H4 (cell line): ENCODE data around the gene RNF208. TPM values are rescaled to one million over a fixed set of nuclear protein-coding genes. Genes with fewer than 3 reads are reported as not detected.

Experiments
- DNase-seq: peaks from one replicate; pipeline ENCODE4 v3.0.0-alpha.2; 2015; ENCODE audit warnings: low spot score
- total RNA-seq: library from RNA; depleted of rRNA; stranded (reverse); fragments of >200 nt; shearing (Covaris generic); gene quantifications from 2 replicates; pipeline ENCODE4 v1.2.3, GENCODE V29; 2014

RNF208 gene
- total RNA-seq, 1 experiment from 2014 or later = not detected

DNA sequence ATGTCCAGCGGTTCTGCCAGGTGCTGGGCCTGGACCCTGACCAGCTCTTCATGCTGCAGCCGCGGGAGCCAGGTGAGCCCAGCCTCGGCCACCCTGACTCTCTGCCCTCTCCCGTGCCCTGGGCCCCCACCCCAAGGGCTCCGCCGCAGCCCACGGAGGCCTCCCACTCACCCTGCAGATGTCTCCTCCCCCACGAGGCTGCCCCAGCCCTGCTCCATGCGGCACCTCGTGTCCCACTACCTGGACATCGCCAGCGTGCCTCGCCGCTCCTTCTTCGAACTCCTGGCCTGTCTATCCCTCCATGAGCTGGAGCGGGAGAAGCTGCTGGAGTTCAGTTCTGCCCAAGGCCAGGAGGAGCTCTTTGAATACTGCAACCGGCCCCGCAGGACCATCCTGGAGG is 7.4 kb downstream of the RNF208 start:
- no peak for DNase-seq

DNA sequence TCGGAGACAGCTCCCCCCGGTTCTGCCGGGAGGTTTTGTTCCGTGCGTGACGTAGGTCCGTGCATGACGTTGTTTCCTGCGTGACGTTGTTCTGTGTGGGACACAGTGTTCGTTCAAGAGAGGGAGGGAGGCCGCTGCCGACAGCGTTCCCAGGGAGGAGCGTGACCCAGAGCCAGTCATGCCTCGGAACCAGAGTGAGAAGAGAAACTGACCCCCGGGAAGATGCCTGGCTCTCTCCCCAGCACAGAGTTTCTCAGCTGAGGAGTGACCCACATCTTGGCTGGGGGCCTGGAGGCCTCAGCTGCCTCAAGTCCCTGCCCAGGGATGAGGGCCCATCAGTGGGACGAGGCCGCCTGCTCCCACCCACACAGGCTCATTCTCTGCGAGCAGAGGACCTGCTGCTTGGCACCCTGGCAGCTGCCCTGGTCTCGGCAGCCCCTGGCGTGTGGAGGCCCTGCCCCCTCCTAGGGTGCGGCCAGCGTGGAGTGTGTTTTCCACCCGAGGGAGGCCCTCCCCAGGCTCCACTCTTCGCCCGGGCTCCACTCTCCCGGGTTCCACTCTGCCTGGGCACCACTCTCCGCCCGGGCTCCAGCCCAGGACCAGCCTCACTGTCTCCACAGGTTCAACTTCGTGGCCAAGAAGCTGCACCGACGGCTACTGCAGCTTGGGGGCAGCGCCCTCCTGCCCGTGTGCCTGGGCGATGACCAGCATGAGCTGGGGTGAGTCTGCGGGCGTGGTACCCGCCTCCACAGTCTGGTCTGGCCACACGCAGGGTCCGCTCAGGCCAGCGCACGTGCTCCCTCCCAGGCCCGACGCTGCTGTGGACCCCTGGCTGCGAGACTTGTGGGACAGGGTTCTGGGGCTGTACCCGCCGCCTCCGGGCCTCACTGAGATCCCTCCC is 8.6 kb downstream of the RNF208 start:
- no peak for DNase-seq

DNA sequence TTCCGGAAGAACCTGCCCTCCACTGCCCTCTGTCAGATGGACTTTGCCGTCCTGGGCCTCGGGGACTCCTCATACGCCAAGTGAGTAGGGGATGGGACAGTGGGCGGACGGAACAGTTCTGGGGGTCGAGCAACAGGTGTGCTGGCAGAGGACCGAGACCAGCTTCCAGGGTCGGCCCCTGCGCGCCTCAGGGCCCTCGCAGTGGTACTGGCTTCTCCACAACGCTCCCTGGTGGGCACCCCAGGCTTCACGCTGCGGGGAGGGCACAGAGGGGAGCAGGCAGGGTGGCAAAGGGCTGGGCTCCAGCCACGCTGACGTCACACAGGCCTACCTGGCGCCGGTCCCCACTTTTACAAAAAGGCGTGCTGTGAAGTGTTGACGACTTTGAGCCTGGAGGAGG is 9.5 kb downstream of the RNF208 start:
- no peak for DNase-seq

GRCh38 chr9:137211532-137211931 is 10.5 kb downstream of the RNF208 start:
- DNase-seq = no peak

- DNase-seq = no peak
Measured at GRCh38 chr9:137206602-137207001, 15.4 kb downstream of the RNF208 start.

- peak; percentile 80 for DNase-seq
Measured at GRCh38 chr9:137205126-137206069, 16.6 kb downstream of the RNF208 start, which contains the start of the genes NDOR1 and TMEM203. NDOR1 (plus strand) TSS chr9:137205700; CDS start chr9:137205778, 78 bp downstream. TMEM203 (minus strand) TSS chr9:137205648; CDS start chr9:137205414, 234 bp downstream.

GRCh38 chr9:137204731-137205125 is 17.3 kb downstream of the RNF208 start:
- no peak for DNase-seq

DNA sequence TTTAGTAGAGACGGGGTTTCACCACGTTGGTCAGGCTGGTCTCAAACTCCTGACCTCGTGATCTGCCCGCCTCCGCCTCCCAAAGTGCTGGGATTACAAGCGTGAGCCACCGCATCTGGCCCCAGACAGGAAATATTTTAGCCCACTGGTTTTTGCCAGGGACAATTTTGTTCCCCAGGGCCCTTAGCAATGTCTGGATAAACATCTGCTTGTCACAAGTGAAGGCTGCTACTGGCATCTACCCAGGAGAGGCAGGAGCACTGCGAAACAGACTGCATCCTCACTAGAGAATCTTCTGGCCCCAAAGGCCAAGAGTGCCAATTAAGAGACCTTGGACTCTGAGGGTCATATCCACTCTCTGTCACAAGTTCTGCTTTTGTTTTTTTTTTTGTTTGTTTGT is 19.1 kb downstream of the RNF208 start:
- DNase-seq = no peak

DNA sequence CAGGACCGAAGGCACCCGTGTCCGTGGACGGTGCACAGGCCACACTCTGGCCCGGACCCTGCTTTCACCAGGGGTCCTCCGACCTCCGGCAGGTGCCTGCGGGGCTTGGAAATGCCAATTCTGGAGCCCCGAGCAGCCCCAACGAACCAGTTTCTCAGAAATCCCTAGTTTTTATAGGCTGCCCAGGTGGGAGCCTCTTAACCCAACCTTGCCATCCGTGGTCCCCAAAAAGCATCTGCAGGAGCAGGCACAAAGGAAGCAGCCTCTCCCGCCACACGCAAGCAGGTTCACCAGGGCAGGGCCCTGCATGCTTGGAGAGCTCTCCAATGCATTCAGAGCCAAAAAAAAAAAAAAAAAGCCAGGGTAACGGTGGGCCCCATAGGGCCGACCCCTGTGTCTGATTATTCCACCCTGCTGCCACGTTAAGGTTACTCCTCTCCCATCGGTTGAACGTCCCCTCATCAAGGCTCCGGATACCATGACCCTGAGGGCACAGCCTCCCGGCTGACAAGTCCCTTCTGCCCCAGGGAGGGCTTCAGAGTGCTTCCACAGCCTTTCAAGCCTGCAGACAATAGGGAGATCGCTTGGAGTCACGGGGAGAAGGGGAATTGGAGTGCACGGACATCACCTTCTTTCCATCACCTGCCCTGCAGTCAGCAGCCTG is 20.7 kb downstream of the RNF208 start:
- DNase-seq = no peak

DNA sequence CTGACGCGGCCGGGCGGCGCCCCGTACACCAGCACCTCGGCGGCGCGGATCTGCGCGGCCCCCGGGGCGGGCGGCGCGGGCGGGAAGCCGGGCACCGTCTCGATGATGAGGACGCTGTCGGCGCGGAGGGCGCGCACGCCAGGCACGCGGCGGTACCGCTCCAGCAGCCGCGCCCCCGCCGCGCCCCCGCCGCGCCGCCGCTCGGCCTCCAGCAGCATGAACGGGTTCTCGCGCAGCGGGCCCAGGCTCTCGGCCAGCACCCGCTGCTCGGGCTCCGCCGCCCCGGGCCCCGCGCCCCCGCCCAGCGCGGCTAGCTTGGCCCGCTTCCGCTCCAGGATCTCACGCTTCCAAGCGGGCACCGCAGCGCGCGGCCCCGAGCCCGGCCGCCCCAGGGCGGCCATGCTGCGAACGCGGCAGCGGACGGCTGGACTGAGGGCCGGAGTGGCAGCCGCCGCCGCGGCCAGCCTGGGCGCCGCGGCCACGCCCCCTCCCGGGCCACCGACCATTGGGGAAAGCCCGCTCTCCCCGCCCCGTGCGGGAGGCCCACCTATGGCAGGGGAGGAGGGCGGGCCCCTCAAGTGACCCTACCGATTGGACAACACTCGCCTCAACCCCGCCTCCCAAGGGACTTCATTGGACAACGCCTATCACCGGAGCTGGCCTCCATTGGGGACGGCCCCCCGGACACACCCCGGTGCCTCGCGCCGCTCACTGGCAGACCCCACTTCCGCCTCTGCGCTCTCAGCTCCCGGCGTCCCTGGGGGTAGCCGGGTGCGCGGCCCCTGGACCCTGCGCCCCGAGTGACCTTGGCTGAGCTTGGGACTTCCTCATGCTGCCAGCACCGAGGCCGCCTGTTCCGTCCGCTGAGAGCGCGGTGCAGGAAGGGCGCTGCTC is 21.5 kb downstream of the RNF208 start, which contains the start of gene TPRN:
TPRN (minus strand) TSS at position 431 of the 894 bp plus-strand sequence; CDS start at position 401, 30 bp downstream.
- DNase-seq = peak; percentile 98

GRCh38 chr9:137199411-137200121 is 22.5 kb downstream of the RNF208 start:
- DNase-seq = no peak

GRCh38 chr9:137198902-137199283 is 23.1 kb downstream of the RNF208 start:
- no peak for DNase-seq

DNA sequence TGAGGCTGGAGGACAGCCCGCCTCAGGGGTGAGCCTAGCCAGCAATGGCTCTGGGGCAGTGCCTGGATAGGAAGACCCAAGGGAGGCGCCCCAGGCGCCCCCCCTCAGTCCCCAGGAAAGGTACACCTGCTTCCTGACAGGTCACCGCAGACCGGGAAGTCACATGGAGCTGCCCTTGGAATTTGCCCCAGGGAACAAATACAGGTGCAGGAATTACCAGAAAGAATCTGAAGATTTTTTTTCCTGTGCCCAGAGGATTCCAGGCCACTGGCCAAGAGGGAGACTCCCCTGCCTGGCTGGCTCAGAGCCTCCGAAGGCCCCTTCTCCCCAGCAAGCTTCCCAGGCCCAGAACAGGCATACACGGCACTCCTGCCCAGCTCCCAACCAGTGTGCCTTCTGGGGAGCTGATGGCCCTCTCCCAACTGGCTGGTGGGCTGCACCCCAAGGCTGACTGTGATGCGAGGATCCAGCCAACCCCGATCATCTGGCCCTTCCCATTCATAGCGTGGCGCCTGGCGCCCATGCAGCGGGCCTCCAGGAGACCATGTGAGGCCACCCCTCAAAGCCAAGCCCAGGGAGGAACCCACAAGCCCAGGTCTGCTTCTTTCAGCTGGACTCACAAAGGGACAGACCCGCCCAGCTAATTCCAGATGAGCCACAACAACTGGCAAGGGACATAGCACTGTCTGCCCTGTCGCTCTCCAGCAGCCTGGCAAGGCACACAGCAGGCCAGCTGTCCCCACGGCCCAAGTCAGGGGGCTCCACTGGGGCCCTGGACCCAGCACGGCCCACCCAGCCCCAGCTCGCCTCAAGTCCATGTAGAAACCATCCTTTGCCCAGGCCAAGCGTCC is 23.8 kb downstream of the RNF208 start:
- DNase-seq = no peak

DNA sequence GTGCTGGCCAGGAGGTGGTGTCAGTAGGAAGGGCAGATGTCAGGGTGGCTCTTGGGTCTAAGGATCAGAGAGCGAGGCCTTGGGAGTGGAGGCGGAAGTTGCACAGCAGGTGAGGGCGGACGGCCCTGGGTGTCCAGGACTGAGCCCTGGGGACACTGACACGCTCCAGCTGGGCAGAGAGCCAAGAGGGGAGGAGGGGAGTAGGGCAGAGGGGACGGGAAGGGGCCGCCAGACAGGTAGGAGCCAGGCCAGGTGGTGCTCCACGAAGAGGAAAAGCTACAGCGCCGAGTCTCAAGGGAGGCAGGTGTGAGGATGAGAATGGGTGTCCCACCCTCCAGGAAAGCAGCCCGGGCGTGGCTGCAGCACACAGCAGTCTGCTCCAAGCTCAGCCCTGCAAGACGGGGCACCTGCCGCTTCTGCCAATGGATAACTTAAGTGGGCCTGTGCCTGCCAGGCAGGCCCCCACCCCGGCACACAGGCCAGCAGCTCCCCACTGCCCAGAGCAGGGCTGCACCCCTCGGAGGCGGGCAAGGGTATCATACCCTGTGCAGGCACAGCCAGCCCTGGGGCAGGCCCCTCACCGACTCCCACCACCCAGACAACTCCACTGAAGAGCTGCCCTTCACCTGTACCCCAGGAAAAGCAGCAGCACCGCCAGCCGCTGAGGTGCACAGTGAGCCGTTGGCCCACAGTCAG is 26.4 kb downstream of the RNF208 start:
- no peak for DNase-seq

DNA sequence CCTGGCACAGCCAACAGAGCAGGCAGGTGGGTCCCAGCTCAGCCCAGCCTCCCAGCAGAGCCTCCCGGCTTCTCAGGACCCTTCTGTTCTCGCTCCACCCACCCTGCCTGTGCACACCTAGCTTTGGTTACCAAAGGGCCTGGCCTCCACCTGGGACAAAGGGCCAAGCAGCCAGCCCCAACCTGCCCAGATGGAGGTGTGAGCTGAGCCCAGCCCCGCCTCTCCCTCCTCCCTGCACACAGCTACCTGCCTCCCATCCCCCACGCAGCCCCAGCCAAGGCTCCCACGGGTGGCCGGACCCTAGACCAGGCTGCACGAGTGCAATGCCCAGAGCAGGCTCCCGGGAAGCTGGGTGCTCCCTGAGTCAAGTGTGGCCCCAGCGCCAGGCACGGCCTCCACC is 27.1 kb downstream of the RNF208 start:
- DNase-seq = no peak

DNA sequence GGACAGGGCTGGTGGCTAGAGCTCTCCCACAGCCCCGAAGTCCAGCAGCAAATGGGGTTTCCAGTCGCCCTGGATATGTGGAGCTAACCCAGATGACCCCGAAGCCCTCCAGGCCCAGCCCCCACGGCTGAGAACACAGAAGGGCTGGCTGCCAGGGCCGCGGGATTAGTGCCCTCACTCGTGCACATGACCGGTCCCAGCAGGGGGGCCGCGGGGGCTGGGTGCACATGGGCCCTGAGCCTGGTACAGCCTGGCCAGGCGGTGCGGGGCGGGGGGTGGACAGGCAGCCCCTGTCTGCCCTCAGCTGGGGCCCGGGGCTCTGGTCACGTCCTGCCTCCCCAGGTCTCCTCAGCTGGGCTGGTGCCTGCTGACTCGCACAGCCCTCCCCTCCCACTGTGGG is 27.7 kb downstream of the RNF208 start:
- no peak for DNase-seq

DNA sequence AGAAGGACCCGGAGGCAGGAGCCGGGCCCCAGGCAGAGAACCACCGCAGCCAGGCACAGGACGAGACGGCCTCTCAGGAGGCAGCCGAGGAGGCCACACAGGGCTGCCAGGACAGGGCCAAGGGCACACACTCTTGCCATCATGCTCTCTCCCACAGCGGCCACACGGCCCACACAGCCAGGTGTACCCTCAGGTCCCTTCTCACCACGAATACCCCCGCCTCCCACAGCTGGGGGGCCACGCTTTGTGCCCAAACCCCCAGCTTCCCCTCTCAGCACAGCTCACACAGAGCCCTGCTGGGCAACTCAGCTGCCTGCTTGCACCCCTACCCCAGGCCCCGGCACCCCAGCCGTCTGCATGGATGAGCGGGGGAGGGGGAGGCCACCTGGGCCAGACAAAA is 28.3 kb downstream of the RNF208 start:
- no peak for DNase-seq

GRCh38 chr9:137192859-137193258 is 29.2 kb downstream of the RNF208 start:
- no peak for DNase-seq

GRCh38 chr9:137192448-137192780 is 29.6 kb downstream of the RNF208 start:
- DNase-seq = no peak
